GM19372 (cell line): ENCODE results near the gene KCNQ1.

Experiments used
- ATAC-seq: cut with Tn5 transposase; IDR thresholded peaks from one replicate; pipeline ENCODE4 v1.9.1; 2021; ENCODE audit warnings: mild to moderate bottlenecking, low read depth, moderate library complexity; ENCODE audit not compliant: unreplicated experiment

The KCNQ1 gene

GRCh38 chr11:2672553-2673249 is 227.9 kb downstream of the KCNQ1 start:
- ATAC-seq: no peak

GRCh38 chr11:2673250-2673610 is 228.4 kb downstream of the KCNQ1 start:
- ATAC-seq: no peak

- ATAC-seq: no peak
These were observed 229.2 kb downstream of the KCNQ1 start for GRCh38 chr11:2673871-2674471.

GRCh38 chr11:2674658-2675131 is 229.9 kb downstream of the KCNQ1 start:
- no peak for ATAC-seq

- no peak for ATAC-seq
These were observed 230.7 kb downstream of the KCNQ1 start for GRCh38 chr11:2675540-2675939.

GRCh38 chr11:2677127-2677526 is 232.3 kb downstream of the KCNQ1 start:
- no peak for ATAC-seq

- ATAC-seq: no peak
These were observed 233.6 kb downstream of the KCNQ1 start for GRCh38 chr11:2678396-2678795.

- ATAC-seq: no peak
These were observed 234.3 kb downstream of the KCNQ1 start for GRCh38 chr11:2679011-2679676.

GRCh38 chr11:2681408-2682145 is 236.8 kb downstream of the KCNQ1 start:
- ATAC-seq: no peak

- ATAC-seq: no peak
These were observed 239.0 kb downstream of the KCNQ1 start for GRCh38 chr11:2683806-2684205.

GRCh38 chr11:2684581-2684980 is 239.8 kb downstream of the KCNQ1 start:
- ATAC-seq: no peak

- no peak for ATAC-seq
These were observed 240.2 kb downstream of the KCNQ1 start for GRCh38 chr11:2685051-2685450.

GRCh38 chr11:2685566-2686359 is 241.0 kb downstream of the KCNQ1 start:
- no peak for ATAC-seq

GRCh38 chr11:2686360-2687222 is 241.8 kb downstream of the KCNQ1 start:
- ATAC-seq: no peak

- no peak for ATAC-seq
These were observed 242.4 kb downstream of the KCNQ1 start for GRCh38 chr11:2687223-2687530.

- ATAC-seq: no peak
These were observed 243.0 kb downstream of the KCNQ1 start for GRCh38 chr11:2687782-2688191.

GRCh38 chr11:2688381-2689231 is 243.8 kb downstream of the KCNQ1 start:
- ATAC-seq: no peak

GRCh38 chr11:2689651-2690575 is 245.1 kb downstream of the KCNQ1 start:
- ATAC-seq: no peak
